ENCODE results near the gene CTDSP2.

DNA sequence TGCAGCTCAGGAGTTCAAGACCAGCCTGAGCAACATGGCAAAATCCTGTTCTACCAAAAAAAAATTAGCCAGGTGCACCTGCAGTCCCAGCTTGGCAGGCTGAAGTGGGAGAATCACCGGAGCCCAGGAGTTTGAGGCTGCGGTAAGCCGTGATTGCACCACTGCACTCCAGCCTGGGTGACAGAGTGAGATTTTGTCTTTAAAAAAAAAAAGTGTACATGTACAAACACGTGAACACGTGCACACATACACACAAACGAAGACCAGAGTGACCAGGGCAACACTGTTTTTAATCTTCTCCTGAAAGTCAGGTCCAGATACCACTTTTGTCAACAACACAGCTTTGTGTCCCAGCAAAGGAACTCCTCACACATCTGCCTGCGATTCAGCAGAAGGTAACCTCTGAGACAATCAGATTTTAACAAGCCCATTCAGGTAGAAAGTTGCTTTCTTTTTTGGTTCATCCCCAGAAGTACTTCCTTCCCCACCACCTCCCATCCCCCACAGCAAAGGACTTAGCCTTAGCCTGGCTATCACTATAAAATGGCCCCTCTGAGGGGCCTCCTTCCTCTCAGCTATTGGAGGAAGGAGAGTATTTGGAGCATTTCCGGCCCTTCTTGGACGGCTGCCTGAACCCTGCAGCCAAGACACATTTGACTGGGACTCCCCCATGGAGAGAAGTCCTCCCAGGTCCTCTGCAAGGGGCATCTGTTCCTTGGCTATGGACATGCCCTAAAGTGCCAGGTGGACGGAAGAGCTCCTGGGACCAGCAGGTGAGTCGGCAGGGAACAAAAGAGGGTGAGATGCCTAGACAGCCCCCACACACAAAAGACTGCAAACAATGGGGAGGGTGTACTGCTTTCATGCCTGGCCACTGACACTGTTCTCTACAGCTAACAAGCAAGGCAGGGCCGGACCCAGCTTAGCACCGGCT lies 9.8 kb downstream of the CTDSP2 start:
- TF ChIP-seq YY1 (IDR thresholded peaks at IDR 0.05; ENCODE audit: insufficient read depth, insufficient read length) (no peak), SUZ12 (IDR thresholded peaks at IDR 0.05; ENCODE audit: extremely low read depth, insufficient read depth, insufficient read length) (no peak), ZNF274 (IDR thresholded peaks at IDR 0.05; ENCODE audit: low read depth, low read length) (no peak)

All from NT2/D1 (cell line).